Measurements from ENCODE around the gene EDIL3. TPM values are rescaled to one million over a fixed set of nuclear protein-coding genes. Genes with fewer than 3 reads are reported as not detected.

Gene EDIL3
- total RNA-seq, 1 experiment from 2014 or later = 0.32 TPM

DNA sequence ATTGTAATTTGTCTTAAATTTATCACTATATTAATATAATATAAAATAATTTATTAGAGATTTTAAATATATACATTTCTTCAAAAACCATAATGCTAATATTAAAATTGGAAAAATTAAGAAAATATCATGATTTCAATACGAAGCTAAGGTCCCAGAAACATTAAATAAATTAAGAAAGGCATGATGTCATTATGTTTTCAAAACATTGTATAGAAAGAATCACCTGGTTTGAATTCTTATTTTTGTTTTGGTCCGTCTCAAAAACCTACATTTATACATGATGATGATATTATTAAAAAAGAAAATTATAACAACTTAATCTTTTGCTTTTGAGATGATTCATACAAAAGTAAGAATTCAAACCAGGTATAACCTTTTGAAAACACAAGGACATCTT is 8.2 kb upstream of the EDIL3 start:
- ChIA-PET POLR2A (no interaction called here), CTCF (no interaction called here), RAD21 (ENCODE audit: low non-redundant PET in 1 of 2, low total read pairs in 2 of 2, uncharacterized antibody in 2 of 2, unreplicated experiment in 2 of 2) (no interaction called here)
- no TSS peak for BruUV-seq (replicated peaks)
- H3K9me3 ChIP-seq (ENCODE audit: control insufficient read depth in 1 of 2, insufficient read depth in 1 of 2, low read depth in 1 of 2, low read length in 2 of 2) = no peaks in the 10 kb centered on the region
- no peak overlapping the region for H2AFZ ChIP-seq (ENCODE audit: low read depth, low read length, poor library complexity, severe bottlenecking)
- H3K4me3 ChIP-seq (replicated peaks in 1 of 2; ENCODE audit: low read depth in 1 of 2, low read length in 2 of 2) = no peak overlapping the region
- no peaks in the 10 kb centered on the region for H3K36me3 ChIP-seq (ENCODE audit: control insufficient read depth in 1 of 2, insufficient read depth in 2 of 2, low read length in 2 of 2)
- H3K4me2 ChIP-seq (ENCODE audit: low read length) = no peak overlapping the region
- ATAC-seq (no peak), DNase-seq (ENCODE audit: low read depth, low spot score) (no peak)
- H3K4me1 ChIP-seq (ENCODE audit: control insufficient read depth in 1 of 2, insufficient read depth in 2 of 2, low read length in 2 of 2) = peaks cover 0 to 6% of the 10 kb centered on the region in 2 experiments; a peak in 1 of 4 replicates
- H3K79me2 ChIP-seq (ENCODE audit: insufficient read depth, low read length) = no peaks in the 10 kb centered on the region
- H3K27ac ChIP-seq (ENCODE audit: low read depth, low read length) = no peak overlapping the region
- TF ChIP-seq YY1 (IDR thresholded peaks at IDR 0.05; ENCODE audit: extremely low read depth, insufficient replicate concordance, low read depth, low read length) (no peak), EZH2phosphoT487 (IDR thresholded peaks at IDR 0.05; ENCODE audit: borderline replicate concordance) (no peak), CEBPB (IDR thresholded peaks at IDR 0.05; ENCODE audit: low read depth) (no peak)
- no peaks in the 10 kb centered on the region for H4K20me1 ChIP-seq (ENCODE audit: insufficient read depth)
- intact Hi-C loops (cut with micrococcal nuclease) = no loop called here
- no peak overlapping the region for H3K9ac ChIP-seq (ENCODE audit: low read length)
- H3K27me3 ChIP-seq (ENCODE audit: insufficient read depth, low read length) = no peaks in the 10 kb centered on the region
- no peaks in the 10 kb centered on the region; the same call in 1 of the 2 replicates for H3K9me2 ChIP-seq (ENCODE audit: insufficient read depth)

DNA sequence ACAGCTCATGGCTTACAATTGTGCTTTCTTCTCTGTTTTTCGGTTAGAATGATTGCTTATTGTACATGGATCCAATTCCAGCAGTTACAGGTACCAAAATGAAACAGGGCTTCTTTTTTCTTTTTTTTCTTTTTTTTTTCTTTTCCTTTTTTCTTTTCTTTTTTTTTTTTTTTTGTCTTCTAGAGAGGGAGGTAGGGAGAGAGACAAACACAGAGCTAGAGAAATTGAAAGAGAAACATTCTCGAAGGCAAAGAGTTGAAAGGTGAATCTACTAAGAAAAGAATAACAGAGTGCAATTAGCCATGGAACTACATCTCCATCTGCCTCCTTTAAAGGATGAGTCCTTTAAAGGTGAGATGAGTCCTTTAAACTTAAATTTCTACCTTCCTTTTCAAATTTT is 1.0 kb upstream of the EDIL3 start:
- POLR2A ChIA-PET = no interaction called here
- Histone ChIP-seq H2AFZ (ENCODE audit: low read depth, low read length, poor library complexity, severe bottlenecking) (no peak overlapping the region), H3K27me3 (ENCODE audit: insufficient read depth, low read length) (no peaks in the 10 kb centered on the region), H3K4me2 (ENCODE audit: low read length) (no peak overlapping the region), H3K79me2 (ENCODE audit: insufficient read depth, low read length) (no peaks in the 10 kb centered on the region), H3K9me3 (ENCODE audit: control insufficient read depth in 1 of 2, insufficient read depth in 1 of 2, low read depth in 1 of 2, low read length in 2 of 2) (no peaks in the 10 kb centered on the region), H3K9me2 (ENCODE audit: insufficient read depth) (no peaks in the 10 kb centered on the region), H3K36me3 (ENCODE audit: control insufficient read depth in 1 of 2, insufficient read depth in 2 of 2, low read length in 2 of 2) (no peaks in the 10 kb centered on the region), H3K27ac (ENCODE audit: low read depth, low read length) (no peak overlapping the region), H4K20me1 (ENCODE audit: insufficient read depth) (no peaks in the 10 kb centered on the region), H3K4me1 (ENCODE audit: control insufficient read depth in 1 of 2, insufficient read depth in 2 of 2, low read length in 2 of 2) (no peaks in the 10 kb centered on the region), H3K4me3 (replicated peaks in 1 of 2; ENCODE audit: low read depth in 1 of 2, low read length in 2 of 2) (no peak overlapping the region), H3K9ac (ENCODE audit: low read length) (no peak overlapping the region)
- intact Hi-C loops (cut with micrococcal nuclease) = no loop called here
- no peak for DNase-seq (ENCODE audit: low read depth, low spot score)
- CTCF ChIA-PET = no interaction called here
- ATAC-seq = no peak
- BruUV-seq (replicated peaks) = no TSS peak
- RAD21 ChIA-PET (ENCODE audit: low non-redundant PET in 1 of 2, low total read pairs in 2 of 2, uncharacterized antibody in 2 of 2, unreplicated experiment in 2 of 2) = no interaction called here
- TF ChIP-seq EGR1 (IDR thresholded peaks at IDR 0.05; ENCODE audit: low read depth) = no peak
- no peak for TF ChIP-seq POLR2A (IDR thresholded peaks at IDR 0.05; ENCODE audit: borderline replicate concordance, extremely low read depth, insufficient read depth, insufficient read length)
- TF ChIP-seq ZNF274 (IDR thresholded peaks at IDR 0.05; ENCODE audit: low read depth, low read length) = no peak
- no peak for TF ChIP-seq YY1 (IDR thresholded peaks at IDR 0.05; ENCODE audit: extremely low read depth, insufficient replicate concordance, low read depth, low read length)
- TF ChIP-seq TCF7L2 (IDR thresholded peaks at IDR 0.05; ENCODE audit: borderline replicate concordance, extremely low read depth, insufficient read depth, insufficient read length) = no peak
- TF ChIP-seq POLR2AphosphoS5 (IDR thresholded peaks at IDR 0.05; ENCODE audit: low read depth, low read length) = no peak
- no peak for TF ChIP-seq SRF (IDR thresholded peaks at IDR 0.05; ENCODE audit: low read depth)

Data from HCT116 (cell line).